Kidney glomerular epithelial cell (primary cell): ENCODE data around the gene MB.

Experiments
- DNase-seq: peaks from one replicate; lab custom pipeline; 2025; lab: John Stamatoyannopoulos, UW

Gene MB

DNA sequence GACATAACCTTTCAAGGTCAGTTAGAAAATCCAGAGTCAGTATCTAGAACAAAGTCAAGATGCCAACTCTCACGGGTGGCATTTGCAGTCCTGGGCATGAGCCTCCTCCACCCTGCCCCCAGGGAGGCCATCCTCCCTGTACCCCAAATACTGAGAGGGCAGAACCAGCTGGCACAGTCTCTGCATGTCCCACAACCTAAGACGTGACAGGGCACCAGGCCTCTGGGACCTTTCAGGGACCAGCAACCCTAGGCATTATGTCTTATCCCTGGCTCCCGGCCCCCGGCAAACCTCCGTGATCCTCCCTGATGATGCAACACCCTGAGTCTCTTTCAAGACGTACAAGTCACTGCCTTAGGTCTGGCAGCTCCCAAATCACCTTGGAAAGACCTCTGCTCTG lies 2.0 kb downstream of the MB start:
- no peak for DNase-seq

DNA sequence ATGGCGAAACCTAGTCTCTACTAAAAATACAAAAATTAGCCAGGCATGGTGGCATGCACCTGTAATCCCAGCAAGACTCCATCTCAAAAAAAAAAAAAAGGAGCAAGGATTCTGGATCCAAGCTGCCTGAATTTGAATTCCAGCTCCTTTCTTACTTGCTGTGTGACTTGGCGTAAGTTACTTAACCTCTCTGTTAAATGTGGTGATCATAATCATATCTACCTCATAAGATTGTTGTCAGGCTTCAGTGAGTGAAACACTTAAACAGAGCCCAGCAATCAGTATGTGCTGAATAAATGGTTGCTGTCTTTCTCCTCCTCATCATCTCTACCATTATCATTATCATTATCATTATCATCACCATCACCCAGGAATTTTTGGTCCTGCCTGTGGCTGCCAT lies 2.7 kb downstream of the MB start:
- no peak for DNase-seq

DNA sequence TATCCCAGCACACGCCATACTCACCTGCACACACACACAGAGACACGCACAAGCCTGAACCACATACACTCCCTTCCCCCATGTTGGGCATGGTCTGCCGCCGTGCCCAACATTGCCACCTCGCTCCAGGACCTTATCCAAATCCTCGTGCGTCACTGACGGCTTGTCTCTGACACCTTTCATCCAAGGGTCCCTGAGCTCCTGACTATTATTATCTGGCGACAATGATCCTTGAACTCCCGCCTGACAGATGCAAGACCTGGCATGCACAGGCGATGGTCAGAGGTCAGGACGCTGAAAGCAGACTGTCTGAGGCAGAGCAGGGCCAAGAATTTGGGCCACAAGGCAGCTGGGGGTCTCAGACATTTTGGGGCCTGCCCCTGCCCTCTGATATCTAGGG lies 4.2 kb downstream of the MB start:
- DNase-seq = no peak

DNA sequence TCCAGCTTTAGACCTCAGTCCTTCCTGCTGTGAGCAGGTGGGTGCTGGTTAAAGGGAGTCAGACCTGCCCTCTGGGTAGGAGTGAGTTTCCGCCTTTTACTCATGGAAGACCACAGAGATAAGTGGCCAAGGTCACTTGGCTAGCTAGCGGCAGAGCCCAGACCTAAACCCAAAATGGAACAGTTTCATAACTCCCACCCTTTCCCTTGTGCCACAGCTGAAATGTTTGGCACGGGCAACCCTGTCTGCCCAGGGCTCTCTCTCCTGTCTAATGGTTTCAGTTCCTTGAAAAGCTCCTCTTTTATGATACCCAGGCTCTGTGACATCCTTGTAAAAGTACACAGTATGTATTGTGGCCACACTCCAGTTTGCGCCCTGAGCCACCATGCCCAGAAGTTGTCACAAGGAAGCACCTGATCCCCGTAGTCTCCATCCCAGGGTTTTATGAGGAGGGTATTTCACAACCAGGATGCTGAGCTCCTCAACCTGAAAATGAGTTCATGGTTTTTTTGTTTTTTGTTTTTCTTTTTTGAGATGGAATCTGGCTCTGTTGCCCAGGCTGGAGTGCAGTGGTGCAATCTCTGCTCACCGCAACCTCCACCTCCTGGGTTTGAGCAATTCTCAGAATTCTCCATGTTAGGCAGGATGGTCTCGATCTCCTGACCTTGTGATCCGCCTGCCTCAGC lies 5.1 kb downstream of the MB start:
- no peak for DNase-seq

DNA sequence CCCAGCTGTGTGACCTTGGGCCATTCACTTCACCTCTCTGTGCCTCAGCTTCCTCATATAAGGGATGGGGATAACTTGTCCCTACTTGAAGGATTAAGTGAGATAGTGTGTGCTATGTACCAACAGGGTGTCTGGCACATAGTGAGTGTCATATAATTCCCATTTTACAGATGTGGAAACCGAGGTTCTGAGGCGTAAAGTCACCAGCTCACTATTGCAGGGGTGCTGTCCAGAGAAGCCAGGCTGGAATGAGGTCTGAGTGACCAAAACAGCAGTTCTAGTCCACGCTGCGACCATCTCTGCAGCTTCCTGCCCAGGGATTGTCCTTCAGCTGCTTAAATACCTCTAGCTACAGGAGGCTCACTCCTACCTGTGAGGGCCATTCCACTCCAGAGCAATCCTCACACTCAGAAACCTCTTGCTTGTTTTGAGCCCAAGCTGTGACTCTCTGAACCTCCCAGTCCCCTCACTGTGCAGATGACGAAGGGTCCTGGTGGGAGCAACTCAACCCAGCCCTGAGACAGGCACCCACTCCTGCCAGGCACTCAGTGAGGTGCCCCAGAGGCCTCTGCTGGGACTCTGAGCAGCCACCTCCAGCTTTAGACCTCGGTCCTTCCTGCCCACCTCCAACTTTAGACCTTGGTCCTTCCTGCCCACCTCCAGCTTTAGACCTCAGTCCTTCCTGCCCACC lies 5.8 kb downstream of the MB start:
- no peak for DNase-seq

DNA sequence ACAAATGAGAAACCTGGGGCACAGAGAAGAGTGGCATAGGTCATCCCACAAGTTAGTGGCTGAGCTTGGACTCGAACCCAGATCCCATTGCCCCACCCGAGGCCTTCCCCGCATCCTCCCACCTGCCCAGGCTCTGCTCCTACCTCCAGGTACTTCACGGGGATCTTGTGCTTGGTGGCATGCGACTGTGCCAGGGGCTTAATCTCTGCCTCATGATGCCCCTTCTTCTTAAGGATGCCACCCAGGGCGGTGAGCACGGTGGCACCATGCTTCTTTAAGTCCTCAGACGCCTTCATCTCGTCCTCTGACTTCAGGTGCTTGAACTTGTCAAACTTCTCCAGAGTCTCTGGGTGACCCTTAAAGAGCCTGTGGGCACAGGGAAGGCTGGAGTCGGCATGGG lies 6.4 kb downstream of the MB start:
- DNase-seq = no peak

DNA sequence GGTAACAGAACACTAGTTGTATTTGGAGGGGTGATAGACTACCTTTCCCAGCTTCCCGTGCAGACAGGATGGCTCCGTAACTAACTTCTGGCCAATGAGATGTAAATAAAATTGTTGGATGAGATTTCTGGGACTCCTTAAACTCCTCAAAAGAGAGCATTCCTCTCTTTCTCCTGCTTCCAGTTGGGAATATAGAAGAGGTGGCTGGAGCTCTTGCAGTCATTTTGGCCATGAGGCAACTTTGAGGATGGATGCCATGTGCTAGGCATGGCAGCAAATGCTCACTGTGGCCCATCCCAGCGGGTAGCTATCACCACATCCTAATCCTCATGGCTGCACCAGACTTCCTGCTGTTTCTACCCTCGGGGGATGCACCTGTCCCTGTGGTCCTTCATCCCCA lies 7.4 kb downstream of the MB start:
- DNase-seq = no peak

DNA sequence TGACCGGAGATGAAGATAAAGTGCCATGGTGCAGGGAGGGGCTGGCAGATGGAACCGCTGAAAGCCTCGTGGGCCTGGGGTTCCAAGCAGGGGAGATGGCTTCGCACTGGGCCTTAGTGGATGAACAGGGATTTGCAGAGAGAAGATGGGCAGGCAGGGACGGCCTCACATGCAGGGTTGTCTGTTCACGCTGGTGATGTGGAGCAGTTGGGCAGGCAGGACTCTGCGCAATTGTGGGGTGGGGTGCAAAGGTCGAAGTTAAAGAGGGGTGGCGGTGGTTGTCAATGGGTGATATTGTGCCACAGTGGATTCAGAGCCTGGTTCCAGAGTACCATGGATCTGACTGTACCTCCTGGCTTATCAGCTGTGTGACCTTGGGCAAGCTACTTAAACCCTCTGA lies 7.9 kb downstream of the MB start:
- DNase-seq = no peak

DNA sequence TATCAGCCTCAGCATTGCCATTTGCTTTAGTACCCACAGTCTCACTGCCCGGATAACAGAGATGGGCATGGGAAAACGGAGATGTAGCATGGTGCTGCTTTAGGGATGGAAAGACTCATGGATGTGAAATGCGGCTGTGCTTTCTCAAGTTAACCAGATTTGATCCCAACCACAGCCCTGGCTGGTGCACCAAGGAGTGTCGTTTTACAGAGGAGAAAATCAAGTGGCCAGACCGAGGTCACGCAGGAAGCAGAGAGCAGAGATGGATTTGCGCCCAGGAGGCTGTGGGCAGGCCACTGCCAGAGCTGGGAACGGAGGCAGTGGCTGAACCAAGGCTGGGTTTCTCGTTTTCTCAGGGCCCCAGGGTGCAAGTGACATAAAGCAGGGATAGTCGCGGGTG lies 9.0 kb downstream of the MB start:
- DNase-seq = no peak

DNA sequence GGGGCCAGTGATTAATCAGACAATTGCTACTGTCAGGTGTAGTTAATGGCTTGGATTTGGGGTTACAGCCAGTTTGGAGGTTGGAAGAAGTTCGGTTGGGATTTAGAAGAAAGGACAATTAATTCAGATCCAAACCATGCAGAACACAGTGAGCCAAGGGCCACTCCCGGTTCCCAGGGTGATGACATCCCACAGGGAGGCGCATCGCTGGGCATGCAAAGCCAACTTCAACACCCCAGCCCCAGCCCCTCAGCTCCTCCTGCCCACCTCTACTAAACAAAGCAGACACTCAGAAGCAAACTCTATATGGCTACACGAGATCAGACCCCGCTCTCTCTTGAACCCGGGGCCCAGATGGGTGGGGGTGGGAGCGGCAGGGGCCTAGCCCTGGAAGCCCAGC lies 10.2 kb downstream of the MB start:
- DNase-seq = no peak

DNA sequence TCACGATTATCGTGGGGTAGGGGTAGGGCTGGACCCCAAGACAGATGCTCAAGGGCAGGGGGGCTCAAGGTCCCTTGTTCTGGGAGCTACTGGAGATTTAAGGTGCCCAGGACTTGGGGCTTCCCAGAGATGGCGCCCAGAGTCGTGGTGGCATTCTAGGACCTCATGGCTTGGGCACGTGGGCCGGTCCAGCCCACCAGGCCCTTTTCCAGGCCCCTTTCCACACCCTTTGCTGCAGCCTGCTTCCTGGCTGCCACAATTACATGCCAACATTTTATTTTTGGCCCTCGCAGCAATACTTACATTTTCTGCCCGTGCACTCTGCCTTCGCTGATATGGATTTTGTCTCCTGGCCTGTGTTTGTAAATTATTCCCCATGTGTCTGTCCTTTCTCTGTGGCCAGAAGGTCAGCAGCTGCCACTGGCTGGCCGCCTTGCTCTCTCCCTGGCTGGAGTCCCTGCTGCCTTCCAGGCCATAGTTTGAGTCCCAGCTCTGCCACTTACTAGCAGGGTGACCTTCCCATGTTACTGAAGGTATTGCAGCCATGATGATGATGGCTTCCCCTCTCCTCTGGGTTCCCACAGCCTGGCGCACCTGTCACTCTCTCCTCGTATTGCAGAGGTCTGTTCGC lies 11.2 kb downstream of the MB start:
- no peak for DNase-seq

DNA sequence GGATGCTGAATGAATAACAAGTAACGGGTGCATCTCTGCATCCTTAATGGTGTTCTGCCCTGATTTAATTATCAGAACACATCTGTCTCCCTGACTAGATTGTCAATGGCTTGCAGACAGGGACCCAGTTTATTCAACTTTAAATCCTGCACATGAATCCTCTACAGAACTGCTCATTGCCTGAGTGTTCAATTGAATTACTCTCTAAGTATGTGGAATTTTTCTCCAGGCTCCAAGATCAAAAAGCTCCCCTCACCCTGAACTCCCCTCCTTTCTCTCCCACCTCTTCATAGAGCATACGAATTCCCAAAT lies 11.8 kb downstream of the MB start:
- DNase-seq = no peak

DNA sequence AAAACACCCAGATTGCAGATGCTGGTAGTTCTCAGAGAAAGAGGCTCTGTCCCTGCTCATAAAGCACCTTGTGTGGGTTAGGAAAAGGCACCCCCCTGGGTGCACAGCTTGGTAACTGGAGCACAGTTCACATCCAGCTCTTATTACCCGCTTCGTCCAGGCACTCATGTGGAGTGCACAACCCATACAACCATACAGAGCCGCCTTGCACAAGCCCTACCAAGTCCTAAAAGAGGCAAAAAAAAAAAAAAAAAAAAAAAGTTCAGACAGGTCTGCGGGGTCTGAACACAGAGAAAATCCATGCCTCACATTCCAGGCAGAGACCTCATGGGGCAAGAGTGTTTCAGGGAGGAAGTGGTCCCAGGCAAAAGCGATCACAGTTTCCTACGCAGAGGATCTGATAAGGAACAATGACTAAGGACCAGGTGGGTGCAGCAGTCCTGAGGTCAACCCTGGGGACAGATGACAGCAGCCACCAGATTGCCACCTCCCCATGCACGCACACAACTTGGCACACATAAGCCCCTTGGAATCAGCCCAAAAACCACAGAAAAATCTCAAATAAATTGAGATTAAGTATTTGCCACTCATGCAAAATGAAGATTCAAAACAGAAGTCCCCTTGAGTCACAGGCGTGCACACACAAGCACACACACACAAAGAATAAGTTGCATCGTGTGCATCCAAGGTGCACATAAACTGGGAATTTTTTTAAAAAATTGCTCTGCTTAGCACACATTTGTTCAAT lies 12.3 kb downstream of the MB start:
- no peak for DNase-seq

DNA sequence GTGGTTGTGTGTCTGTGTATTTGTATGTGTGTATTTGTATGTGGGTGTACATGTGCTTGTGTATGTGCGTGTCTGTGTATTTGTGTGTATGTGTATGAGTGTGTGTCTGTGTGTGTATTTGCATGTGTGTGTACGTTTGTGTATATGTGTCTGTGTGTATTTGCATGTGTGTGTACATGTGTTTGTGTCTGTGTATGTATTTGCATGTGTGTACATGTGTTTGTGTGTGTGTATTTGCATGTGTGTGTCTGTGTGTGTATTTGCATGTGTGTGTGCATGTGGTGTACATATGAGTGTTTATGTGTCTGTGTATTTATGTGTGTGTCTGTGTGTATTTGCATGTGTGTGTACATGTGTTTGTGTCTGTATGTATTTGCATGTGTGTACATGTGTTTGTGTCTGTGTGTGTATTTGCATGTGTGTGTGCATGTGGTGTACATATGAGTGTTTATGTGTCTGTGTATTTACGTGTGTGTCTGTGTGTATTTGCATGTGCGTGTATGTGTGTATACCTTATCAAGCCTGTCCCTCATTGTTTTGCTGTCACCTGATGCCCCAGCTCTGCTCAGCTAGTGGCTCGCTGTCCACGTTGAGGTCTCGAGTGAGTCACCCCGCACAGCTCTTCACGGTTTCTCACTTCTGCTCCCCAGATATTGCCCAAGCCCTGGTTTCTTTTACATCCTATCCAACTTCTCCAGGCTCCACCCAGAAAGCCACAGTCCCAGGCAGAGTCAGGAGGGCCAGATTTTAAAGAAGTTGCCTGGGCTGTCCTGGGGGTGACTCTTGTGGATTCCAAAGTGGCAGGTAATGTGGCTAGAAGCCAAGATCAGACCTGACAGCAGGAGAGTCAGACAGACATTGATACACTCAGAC lies 15.2 kb downstream of the MB start:
- peak; percentile 70 for DNase-seq

DNA sequence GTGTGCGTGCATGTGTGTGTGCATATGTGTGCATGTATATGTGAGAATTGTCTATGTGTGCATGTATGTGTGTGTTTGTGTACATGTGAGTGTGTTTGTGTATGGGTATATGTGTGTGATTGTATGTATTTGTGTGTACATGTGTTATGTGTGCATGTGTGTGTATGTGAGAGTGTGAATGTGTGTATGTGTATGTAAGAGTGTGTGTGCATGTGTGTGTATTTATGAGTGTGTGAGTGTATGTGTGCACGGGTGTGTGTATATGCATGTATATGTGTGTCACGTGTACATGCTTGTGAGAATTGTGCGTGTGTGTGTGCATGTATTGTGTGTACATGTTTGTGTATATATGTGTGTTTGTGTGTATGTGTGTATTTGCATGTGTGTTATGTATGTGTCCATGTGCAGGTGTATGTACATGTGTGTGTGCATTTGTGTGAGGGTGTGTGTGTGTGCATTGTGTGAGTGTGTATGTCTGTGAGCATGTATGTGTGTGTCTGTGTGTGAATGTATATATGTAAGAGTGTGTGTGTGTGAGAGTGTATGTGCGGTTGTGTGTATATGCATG lies 16.0 kb downstream of the MB start:
- no peak for DNase-seq

DNA sequence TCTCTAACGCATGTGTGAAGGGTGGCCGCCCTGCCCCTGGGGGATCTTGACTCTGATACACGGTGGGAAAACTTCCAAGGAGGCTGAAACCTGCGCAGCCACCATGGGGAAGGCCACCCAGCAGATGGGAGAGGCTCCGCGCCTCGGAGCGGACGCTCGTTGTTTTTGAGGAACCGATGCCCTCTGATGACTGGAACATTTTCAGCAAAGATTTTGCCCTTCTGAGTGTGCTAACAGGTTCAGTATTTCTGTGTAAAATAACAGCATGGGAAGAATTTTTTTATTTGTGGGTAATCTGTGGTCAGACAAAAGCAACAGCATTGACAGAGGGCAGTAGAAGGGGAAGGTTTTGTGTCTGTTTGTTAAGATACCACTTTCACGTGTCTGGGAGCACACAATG lies 16.7 kb downstream of the MB start:
- DNase-seq = no peak

DNA sequence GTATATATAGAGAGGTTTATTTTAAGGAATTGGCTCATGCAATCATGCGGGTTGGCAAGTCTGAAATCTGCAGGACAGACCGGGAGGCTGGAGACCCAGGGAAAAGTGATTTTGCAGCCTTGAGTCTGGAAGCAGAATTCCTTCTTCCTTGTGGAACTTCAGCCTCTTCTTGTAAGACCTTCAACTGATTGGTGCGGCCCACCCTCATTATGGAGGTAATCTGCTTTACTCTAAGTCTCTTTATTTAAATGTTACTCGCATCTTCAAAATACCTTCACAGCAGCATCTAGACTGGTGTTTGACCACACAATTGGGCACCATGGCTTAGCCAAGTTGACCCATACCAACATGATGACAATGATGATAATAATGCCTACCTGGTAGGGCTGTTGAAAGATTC lies 17.8 kb downstream of the MB start:
- no peak for DNase-seq

DNA sequence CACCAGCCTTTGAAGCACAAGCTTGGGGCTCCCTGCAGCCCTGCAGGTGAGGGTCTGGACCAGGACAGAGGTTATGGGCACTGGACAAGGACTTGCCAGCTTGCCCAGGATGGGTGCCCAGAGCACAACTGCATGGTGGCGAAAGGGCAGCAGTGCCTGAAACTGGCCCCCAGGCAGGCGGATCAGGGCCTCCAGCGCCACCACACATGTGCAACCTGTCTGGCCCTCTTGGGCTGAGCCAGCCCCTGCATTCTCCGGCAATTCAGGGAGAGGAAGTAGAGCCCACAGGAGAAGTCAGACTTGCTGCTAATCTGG lies 18.8 kb downstream of the MB start:
- DNase-seq = no peak

DNA sequence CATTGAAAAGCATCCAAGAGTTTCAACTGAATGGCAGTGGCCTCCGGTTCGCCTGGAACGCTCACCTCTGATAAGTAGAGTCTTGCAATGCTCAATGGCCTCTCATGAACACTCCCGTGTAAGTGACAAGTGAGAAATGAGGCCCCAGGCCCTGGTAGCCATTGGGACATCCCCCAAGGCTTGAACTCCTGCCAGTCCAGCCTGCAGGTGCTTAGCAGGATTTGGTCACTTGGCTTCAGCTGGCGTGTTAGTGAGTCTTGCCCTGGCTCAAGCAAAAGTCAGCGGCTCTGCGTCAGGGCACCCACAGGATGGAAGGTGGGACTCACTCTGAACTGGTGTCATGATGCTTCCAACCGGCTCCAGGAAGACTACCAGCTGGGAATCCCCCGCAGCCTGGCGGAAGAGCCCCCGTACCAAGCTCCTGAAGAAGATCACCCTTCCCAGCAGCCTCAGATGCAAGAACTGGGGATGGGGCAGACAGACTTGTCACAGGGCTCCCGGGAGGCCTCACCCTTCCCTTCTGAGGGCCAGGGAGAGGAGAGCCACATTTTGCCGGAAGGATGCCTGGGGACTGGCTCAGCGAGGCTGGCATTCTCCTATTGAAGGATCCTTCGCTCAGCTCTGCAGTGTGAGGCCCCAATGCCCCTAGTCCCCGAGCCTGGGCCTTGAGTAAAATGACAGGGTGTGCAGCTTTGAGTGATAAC lies 19.3 kb downstream of the MB start:
- DNase-seq = no peak

DNA sequence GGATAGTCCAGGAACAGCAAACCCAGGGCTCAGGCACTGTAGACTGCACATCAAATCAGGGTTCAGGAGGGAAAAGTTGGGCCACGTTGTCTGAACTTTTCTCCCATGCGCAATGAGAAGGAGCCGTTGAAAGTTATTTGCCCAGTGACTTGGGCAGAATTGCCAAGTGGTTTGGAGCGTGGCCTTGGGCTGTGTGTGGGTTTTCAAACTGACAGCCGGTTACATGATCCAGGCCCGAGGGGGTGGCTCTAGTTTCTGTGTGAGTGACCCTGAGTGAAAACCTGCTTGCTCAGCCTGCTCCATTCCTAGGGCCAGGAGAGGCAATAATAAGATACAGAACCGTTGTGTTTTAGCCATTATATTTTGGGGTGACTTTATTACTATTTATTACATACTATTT lies 20.3 kb downstream of the MB start:
- no peak for DNase-seq

DNA sequence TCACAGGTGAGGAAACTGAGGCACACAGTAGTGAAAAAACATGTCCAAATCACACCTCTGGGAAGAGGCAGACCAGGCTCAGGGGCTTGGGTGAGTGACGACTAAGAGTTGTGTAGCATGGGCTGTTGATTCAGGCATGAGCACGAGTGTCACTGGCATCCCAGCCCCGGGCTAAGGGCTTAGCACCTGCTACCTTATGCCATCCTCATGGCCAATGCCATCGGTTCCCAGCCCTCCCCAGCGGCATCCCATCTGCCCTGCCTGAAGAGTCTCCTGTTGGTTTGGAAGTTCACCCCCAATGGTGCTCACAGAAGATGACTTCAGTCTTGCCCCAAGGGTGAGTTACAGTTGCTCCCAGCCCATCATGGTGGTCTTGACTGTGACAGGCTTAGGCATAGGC lies 22.4 kb downstream of the MB start:
- no peak for DNase-seq
